ENCODE results near the gene GPRC5C.
"Not testable (repeated sequence)": the region's sequence is repeated elsewhere in the genome, so short reads cannot be mapped to it uniquely, and the experiment has no call there.

GPRC5C gene

GRCh38 chr17:74404218-74404617, 27.7 kb upstream of the GPRC5C start:
- Histone ChIP-seq H3K4me2 (ENCODE audit: low read length) (no peak overlapping the region), H3K9ac (ENCODE audit: low read length) (no peak overlapping the region)

GRCh38 chr17:74404789-74405188, 27.1 kb upstream of the GPRC5C start:
- Histone ChIP-seq H4K20me1 (ENCODE audit: insufficient read depth, low read length) (no peaks in the 10 kb centered on the region), H3K9ac (ENCODE audit: low read length) (no peak overlapping the region), H3K36me3 (replicated peaks; ENCODE audit: low read depth, low read length) (no peaks in the 10 kb centered on the region), H3K4me1 (ENCODE audit: low read length) (no peaks in the 10 kb centered on the region), H3K4me3 (ENCODE audit: low read length) (no peak overlapping the region), H3K27ac (ENCODE audit: low read length) (no peak overlapping the region), H3K4me2 (ENCODE audit: low read length) (no peak overlapping the region), H3K27me3 (ENCODE audit: low read depth, low read length) (peaks cover 3% of the 10 kb centered on the region; the same call in 1 of the 2 replicates), H3K9me3 (ENCODE audit: insufficient read depth, low read length) (no peaks in the 10 kb centered on the region), H3K79me2 (ENCODE audit: low read length) (no peaks in the 10 kb centered on the region), H2AFZ (ENCODE audit: low read depth, low read length) (no peak overlapping the region)
- TF ChIP-seq CTCF (IDR thresholded peaks at IDR 0.05; ENCODE audit: low read depth, low read length): no peak
- TF ChIP-seq EZH2phosphoT487 (IDR thresholded peaks at IDR 0.05; ENCODE audit: low read depth): no peak

More at GRCh38 chr17:74404218-74404617, 27.7 kb upstream of the GPRC5C start:
- TF ChIP-seq CTCF (IDR thresholded peaks at IDR 0.05; ENCODE audit: low read depth, low read length): no peak
- TF ChIP-seq EZH2phosphoT487 (IDR thresholded peaks at IDR 0.05; ENCODE audit: low read depth): no peak
- H3K4me1 ChIP-seq (ENCODE audit: low read length): no peaks in the 10 kb centered on the region
- H3K79me2 ChIP-seq (ENCODE audit: low read length): no peaks in the 10 kb centered on the region
- no peak overlapping the region for H3K27ac ChIP-seq (ENCODE audit: low read length)
- H3K27me3 ChIP-seq (ENCODE audit: low read depth, low read length): peaks cover 5% of the 10 kb centered on the region
- no peaks in the 10 kb centered on the region for H3K36me3 ChIP-seq (replicated peaks; ENCODE audit: low read depth, low read length)
- no peaks in the 10 kb centered on the region for H4K20me1 ChIP-seq (ENCODE audit: insufficient read depth, low read length)
- H2AFZ ChIP-seq (ENCODE audit: low read depth, low read length): no peak overlapping the region
- H3K9me3 ChIP-seq (ENCODE audit: insufficient read depth, low read length): no peaks in the 10 kb centered on the region
- H3K4me3 ChIP-seq (ENCODE audit: low read length): no peak overlapping the region

DNA sequence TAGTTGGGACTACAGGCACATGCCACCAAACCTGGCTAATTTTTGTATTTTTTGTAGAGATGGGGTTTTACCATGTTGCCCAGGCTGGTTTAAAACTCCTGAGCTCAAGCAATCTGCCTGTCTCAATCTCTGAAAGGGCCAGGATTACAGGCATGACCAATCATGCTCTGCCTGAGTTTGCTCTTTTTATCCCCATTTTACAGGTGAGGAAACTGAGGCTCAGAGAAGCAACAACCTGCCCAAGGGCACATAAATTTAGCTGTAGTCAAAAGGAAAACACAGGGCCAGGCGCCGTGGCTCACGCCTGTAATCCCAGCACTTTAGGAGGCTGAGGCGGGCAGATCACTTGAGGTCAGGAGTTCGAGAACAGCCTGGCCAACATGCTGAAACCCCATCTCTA, 26.6 kb upstream of the GPRC5C start:
- not testable (repeated sequence) for H3K4me1 ChIP-seq (ENCODE audit: low read length); H3K4me3 ChIP-seq (ENCODE audit: low read length); H2AFZ ChIP-seq (ENCODE audit: low read depth, low read length); H3K9ac ChIP-seq (ENCODE audit: low read length); H3K27me3 ChIP-seq (ENCODE audit: low read depth, low read length); H3K4me2 ChIP-seq (ENCODE audit: low read length); H4K20me1 ChIP-seq (ENCODE audit: insufficient read depth, low read length); H3K79me2 ChIP-seq (ENCODE audit: low read length); H3K9me3 ChIP-seq (ENCODE audit: insufficient read depth, low read length); H3K27ac ChIP-seq (ENCODE audit: low read length); H3K36me3 ChIP-seq (replicated peaks; ENCODE audit: low read depth, low read length)

DNA sequence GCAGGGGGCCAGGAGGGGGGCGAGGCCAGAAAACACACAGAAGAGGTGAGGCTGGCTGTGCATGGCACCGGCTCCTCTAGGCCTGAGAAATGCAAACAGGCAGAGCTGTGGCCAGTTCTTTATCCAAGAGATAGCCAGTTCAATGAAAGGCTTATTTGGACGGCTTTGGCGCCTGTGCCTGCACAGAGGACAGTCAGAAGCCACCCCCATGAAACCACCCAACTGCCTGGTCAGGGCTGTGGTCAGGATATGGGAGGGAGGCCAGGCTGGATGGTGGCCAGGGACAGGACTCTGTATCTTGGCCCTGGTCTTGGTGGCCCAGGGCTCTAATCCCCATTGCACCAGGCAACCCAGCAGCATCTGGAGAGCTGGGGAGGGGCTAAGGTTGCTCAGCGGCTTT, 24.5 kb upstream of the GPRC5C start:
- no peak overlapping the region for H2AFZ ChIP-seq (ENCODE audit: low read depth, low read length)
- no peaks in the 10 kb centered on the region for H3K9me3 ChIP-seq (ENCODE audit: insufficient read depth, low read length)
- no peaks in the 10 kb centered on the region for H3K79me2 ChIP-seq (ENCODE audit: low read length)
- no peak overlapping the region for H3K4me3 ChIP-seq (ENCODE audit: low read length)
- no peaks in the 10 kb centered on the region for H3K4me1 ChIP-seq (ENCODE audit: low read length)
- H3K9ac ChIP-seq (ENCODE audit: low read length): no peak overlapping the region
- H3K36me3 ChIP-seq (replicated peaks; ENCODE audit: low read depth, low read length): no peaks in the 10 kb centered on the region
- H4K20me1 ChIP-seq (ENCODE audit: insufficient read depth, low read length): no peaks in the 10 kb centered on the region
- TF ChIP-seq EZH2phosphoT487 (IDR thresholded peaks at IDR 0.05; ENCODE audit: low read depth) (no peak), CTCF (IDR thresholded peaks at IDR 0.05; ENCODE audit: low read depth, low read length) (no peak)
- H3K27ac ChIP-seq (ENCODE audit: low read length): no peak overlapping the region
- H3K4me2 ChIP-seq (ENCODE audit: low read length): no peak overlapping the region
- H3K27me3 ChIP-seq (ENCODE audit: low read depth, low read length): peaks cover 3% of the 10 kb centered on the region; the same call in 1 of the 2 replicates

- no peak overlapping the region for H3K4me3 ChIP-seq (ENCODE audit: low read length)
- no peak overlapping the region for H3K4me2 ChIP-seq (ENCODE audit: low read length)
- no peaks in the 10 kb centered on the region for H3K79me2 ChIP-seq (ENCODE audit: low read length)
- H3K27ac ChIP-seq (ENCODE audit: low read length): no peak overlapping the region
- H3K4me1 ChIP-seq (ENCODE audit: low read length): no peaks in the 10 kb centered on the region
- TF ChIP-seq EZH2phosphoT487 (IDR thresholded peaks at IDR 0.05; ENCODE audit: low read depth) (no peak), CTCF (IDR thresholded peaks at IDR 0.05; ENCODE audit: low read depth, low read length) (no peak)
- no peaks in the 10 kb centered on the region for H4K20me1 ChIP-seq (ENCODE audit: insufficient read depth, low read length)
- H3K9me3 ChIP-seq (ENCODE audit: insufficient read depth, low read length): no peaks in the 10 kb centered on the region
- no peak overlapping the region for H3K9ac ChIP-seq (ENCODE audit: low read length)
- H3K27me3 ChIP-seq (ENCODE audit: low read depth, low read length): 0 out of 2 replicates have a peak, but pooled peaks cover 3% of the 10 kb centered on the region
- no peaks in the 10 kb centered on the region for H3K36me3 ChIP-seq (replicated peaks; ENCODE audit: low read depth, low read length)
- no peak overlapping the region for H2AFZ ChIP-seq (ENCODE audit: low read depth, low read length)
Observed at GRCh38 chr17:74408262-74408661, 23.6 kb upstream of the GPRC5C start.

Data from OCI-LY3 (cell line).